ENCODE measurements around the gene PDGFA.
"Not testable (repeated sequence)": the region's sequence is repeated elsewhere in the genome, so short reads cannot be mapped to it uniquely, and the experiment has no call there.

Gene PDGFA

DNA sequence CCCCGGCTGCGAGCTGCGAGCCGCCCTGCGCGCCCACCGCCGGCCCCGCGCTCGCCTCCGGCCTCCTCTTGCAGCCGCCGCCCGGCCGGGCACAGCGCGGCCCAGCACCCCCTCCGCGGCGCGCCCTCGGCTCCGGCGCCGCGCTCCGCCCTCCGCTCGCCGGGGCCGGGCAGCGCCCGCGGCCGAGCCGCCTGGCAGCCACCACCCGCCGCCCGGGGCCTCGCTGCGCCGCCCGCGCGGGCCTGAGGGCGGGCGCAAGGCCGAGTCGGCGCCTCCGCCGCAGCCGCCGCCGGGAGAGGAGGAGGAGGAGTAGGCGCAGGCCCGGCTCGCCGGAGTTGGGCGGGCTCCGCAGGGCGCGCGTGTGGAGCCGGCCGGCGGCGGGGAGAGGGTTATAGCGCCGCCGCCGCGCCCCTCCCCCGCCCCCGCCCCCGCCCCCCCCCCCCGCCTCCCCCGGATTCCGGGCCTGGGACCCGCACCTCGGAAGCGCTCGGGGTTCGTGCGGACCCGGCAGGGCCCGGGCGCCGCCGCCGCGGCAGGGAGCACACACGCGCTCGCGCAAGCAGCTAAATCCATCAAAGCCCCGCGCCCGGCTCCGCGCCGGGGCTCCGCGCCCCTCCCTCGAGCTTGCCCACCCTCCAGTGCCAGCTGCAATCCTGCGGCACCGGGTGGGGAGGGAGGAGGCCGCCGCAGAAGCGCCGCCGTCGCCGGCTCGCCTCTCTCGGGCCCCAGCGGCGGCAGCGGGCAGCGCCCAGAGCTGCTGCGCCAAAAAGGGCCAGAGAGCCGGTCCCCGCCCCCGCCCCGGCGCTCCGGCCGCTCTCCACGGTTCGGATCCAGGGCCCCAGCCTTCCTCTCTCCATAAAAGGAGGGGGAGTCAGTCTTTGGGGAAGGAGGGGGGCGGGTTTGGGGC is at the start of gene PDGFA:
TSS of gene PDGFA (minus strand) at position 363 of the 907 bp plus-strand sequence. CDS start 845 bp downstream, outside the sequence.
- no peak for DNase-seq

DNA sequence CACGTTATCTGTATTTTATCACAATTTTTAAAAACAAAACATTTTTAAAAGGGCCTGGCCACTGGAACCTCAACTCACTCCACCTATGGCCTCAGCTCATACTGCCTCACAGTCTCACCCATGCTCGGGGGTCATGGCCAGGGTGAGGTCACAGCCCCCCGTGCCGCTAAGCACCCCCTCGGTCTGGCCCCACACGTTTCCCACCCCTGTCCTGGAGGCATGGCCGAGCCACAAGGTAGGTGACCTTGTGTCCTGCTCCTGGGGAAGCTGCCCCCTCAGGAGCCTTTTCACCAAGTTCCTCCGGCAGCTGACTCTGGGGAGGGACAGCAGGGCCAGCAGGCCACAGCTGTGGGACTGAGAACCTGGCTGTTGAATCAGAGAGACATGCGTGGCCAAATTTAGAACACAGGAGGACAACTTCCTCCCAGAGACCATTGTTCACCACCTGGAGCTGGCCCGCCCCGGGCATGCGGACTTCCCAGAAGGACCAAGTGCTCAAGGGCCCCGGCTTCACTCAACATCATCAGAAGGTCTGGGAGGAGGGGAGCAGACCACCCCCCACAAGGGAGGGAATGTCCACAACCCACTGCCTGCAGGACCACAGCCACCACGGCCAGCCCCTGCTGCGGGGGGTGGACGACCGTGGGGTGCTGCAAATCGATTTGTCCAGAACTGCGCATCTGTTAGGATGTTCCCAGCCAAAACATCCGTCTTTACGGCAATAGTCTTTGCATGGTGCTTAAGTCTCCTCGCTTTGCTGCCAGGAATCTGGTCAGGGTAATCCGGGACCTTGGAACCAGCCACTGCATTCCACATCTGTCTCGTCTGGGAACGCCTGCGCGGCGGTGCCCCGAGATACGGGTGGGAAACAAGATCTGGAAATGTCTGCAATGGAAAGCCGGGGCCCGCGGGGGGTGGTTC is 48.6 kb upstream of the PDGFA start:
- DNase-seq, result no peak

DNA sequence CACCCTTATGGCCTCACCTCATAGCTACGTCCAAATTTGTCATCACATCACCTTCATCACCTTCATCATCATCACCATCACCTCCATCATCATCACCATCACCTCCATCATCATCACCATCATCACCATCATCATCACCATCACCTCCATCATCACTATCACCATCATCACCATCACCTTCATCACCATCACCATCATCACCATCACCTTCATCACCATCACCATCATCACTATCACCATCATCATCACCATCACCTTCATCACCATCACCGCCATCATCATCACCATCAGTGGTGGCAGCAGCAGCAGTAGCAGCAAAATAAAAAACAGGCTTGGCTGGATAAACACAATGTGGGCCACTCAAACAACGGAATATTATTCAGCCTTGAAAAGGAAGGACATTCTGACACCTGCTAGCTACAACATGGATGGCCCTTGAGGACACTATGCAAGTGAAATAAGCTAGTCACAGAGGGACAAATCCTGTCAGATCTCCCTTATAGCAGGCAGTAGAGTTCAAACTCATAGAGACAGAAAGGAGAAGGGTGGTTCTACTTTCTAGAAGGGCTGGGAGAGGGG is 47.7 kb upstream of the PDGFA start:
- DNase-seq, result no peak

DNA sequence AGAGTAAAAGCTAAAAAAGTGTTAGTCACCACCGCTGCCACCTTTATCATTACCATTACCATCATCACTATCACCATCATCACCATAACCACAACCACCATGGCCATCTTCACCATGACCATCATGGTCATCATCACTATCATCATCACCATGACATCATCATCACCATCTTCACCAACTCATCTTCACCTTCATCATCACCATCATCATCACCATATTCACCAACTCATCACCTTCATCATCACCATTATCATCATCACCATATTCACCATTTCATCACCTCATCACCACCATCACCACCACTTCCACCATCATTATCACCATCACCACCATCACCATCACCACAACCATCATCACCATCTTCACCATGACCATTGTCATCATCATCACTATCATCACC is 46.5 kb upstream of the PDGFA start:
- no peak for DNase-seq

DNA sequence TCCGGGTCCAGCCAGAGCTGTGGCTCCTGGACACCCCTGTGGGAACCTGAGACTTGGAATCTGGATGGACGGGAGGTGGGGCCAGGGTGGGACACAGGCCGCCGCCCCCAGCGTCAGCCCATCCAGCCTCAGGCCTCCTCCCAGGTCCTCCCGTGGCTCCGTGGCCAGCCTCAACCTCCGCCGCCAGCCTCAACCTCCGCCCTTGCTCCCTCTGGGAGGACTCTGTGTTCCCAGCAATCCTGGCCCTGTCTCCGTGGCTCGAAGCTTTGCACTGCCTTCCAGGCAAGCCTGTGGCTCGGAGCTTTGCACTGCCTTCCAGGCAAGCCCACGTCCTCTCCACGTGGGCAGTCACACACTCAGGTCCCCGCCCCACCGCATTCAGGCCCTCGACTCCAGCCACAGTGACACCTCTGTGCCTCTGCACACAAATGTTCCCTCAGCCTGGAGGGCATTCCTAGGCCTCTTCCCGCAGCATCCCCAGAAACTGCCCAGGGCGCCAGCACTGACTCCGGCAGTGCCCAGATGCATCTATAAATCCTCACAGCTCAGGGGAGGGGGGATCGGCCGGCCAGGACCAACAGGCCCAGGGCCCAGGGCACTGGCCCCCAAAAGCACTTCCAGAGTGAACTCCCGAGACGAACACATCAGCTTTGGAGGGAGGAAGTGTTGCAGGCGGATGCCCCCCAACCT is 44.7 kb upstream of the PDGFA start:
- DNase-seq, result no peak

DNA sequence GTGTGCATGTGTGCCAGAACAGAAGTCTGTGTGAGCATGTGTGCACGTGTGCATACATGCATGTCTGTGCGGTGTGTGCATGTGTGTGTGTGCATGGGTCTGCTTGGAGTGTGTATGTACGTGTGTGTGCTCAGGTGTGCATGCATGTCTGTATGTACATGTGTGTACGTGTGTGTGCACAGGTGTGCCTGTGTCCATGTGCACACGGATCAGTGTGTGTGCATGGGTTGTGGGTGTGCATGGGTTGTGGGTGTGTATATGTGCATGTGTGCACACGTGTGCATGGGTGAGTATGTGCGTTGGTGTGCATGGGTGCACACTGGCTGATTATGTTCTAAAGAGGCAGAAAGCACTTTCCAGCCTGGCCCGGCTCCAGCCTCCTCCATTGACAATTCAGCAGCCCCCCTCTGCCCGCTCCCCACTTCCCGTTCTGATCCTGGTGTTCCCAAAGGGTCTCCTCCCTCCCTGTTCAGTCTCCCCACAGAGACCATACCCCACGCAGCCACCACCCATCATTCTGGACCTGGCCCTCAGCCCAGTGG is 44.1 kb upstream of the PDGFA start:
- no peak for DNase-seq

DNA sequence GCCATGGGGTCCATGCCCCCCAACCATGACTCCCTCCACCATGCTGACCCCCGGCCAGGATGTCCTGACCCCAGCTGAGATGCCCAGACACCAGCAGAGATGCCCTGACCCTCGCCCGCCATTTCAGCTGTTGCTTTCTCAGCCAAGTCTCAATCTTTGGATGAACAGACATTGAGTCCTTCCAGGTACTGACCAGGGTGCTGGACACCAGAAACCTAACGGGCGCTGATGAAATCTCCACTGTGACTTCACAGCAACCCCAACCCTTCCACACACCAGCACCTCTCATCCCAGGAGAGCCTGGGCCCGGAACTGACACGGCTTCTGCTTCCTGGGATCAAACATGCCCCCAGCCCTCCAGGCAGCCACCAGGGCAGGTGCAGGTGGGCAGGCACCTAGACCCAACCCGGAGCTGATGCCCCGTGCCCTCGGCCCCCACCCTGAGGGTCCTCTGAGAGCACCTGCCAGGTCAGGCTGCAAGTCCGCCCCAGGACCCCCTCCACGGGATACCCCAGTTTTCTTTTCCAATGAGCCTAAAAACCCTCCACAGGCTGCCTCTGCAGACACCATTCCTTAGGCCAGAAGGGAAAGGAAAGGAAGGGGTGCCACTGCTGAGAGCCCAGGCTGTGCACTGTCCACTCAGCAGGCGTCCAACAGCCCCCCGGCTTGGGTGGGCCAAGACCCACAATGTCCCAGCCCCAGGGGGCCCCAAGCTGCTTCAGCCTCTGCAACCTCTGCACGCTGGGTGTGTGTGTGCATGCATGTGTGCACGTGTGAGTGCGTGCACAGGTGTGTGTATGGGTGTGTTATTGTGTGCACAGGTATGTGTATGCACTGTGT is 43.4 kb upstream of the PDGFA start:
- no peak for DNase-seq

DNA sequence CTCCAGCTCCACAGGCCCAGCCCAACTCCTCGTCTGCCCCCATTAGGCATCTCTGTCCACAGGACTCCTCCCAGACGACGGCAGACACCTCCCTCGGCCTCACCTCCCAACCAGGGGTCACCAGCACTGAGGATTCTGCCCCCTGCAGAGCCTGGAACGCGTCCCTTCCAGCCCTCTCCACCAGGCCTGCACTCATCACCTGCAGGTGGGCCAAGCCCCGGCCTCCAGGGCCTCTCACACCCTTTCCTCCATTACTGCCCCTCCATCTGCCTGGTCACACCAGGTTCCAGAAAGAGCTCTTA is 42.7 kb upstream of the PDGFA start:
- no peak for DNase-seq

DNA sequence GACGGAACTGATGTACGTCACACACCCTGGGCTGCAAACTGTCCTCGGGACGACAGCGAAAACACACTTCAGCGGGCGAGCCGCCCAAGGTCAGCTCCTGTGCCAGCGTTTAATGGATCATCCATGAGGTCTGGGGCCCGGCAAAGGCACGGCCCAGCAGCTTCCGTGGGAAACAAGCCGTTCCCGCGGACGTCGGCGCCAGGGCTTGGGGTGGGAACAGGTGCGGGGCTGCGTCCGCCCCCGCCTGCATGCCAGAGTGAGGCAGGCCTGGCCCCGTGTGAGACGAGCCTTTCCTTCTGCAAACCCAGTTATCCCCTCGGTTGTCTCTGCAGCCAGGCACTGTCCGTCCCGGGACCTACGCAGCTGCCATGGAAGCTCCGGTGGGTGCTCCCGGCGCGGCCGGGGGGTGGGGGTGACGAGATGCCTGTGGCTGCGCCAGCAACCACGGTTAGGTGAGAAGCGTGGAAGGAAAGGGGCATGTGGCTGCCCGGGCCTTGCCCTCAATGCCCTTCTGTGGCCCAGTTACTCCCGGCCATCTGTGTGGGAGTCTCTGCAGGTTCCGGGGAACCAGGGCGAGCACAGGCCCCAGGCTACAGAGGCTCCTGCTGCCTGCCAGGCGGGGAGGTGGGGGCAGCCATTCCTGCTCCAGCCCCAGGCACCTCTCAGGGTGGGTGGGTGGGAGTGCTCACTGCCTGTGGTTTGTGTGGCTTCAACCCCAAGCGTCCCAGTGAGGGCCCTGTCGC is 42.2 kb upstream of the PDGFA start:
- no peak for DNase-seq

DNA sequence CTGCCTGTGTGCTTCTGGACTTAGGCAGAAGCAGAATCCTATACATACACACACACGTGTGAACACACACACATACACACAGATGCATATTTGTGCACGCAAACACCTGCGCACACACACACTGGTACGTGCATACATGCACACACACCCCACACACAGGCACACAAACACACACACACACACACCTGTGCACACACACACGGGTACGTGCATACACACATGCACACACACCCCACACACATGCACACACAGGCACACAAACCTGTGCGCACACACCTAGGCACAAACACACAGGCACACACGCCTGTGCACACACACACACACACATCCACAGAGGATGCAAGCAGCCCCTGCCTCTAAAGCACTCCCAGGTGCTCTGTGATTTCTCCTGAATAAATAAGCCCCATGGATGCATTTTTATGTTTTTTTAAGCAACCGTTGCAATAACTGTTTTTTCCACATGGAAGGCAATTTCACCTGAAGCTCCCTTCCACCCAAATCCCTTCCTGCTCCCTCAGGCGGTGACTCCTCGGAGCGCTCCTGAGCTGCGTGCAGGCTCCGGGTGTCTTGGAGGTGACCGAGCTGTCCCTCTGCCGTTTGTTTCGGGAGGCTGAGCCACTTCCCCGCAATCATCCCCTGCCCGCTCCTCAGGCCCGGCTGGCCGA is 41.5 kb upstream of the PDGFA start:
- no peak for DNase-seq

DNA sequence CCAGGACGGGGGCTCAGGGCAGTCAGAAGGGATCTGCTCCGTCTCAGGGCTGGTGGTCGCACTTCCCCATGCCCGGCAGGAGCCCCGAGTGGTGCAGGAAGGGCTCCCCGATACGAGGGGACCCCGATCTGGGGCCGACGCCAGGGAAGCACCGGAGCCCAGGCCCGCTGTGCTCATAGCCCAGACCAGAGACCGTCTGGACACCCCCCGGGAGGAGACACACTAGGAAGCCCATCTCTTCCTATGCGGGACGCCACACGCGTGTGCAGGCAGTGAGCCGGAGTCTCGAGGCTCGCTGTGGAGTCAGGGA is 39.7 kb upstream of the PDGFA start:
- no peak for DNase-seq

DNA sequence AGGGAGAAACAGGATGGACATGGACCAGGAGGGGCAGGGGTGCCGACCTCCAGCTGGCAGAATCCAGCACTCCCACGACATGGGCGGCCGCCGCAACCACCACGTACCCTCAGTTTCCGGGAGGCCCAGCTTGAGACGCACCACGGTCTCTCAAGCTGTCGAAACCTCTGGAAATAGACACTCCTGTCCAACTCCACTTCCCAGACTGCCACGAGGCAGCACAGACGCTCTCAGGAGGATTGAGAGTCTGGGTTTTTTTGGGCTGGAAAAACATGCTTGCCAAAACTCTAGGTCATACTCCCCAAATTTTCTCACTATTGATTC is 37.9 kb upstream of the PDGFA start:
- no peak for DNase-seq

DNA sequence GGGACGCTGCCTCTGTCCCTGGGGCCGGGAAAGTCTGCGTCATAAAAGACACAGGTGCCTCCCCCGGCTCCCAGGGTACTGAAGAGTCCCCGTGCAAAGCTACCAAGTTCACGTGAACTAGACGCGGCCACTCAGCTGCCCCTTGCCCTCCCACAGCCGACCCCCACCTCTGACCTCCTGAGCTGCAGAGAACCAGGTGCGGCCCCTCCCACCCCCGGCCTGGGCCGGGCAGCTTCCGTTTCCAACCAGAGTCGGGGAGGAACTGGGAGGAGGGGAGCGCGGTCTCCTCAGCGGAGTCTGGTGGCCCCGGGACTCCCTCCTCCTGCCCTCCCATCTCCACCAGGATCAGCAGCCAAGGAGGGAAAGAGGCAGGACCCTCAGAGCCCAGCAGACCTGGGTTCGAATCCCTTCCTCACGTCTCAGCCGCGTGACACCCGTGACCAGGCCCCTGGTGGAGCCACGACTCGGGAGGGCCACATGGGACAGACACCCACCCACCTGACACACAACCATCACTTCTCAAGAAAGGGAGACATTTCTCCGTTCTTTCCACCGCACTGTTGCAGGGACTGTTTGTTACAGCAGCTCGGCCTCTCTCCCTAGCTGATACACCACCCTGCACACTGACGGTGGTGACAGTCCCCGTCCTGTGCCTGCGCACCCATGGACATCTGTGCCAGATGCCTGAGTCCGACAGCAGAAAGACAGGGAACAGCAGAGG is 37.4 kb upstream of the PDGFA start:
- no peak for DNase-seq

DNA sequence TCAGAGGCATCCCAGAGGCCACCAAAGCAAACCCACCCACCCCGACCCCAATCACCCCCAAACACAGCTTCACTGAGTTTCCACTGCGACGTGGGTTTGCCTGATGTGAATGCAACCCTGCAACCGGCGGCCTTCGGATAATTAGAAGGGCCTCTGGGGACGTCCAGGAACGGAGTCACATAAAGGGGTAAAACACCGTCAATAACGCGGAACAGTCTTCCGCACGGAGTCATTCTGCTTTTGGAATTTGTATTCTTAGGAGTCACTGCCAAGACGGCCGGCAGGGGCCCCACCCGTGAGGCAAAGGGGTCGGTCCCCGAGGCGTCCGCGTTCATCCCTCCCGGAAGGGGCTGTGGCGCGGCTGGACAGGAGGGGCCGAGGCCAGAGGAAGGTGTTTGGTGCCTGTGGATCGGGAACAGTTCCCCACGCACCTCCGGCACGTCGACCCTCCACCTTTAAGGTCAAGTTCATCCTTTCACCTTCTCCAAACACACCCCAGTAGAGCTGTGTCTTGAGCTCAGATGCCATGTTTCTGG is 36.7 kb upstream of the PDGFA start:
- DNase-seq, result no peak

DNA sequence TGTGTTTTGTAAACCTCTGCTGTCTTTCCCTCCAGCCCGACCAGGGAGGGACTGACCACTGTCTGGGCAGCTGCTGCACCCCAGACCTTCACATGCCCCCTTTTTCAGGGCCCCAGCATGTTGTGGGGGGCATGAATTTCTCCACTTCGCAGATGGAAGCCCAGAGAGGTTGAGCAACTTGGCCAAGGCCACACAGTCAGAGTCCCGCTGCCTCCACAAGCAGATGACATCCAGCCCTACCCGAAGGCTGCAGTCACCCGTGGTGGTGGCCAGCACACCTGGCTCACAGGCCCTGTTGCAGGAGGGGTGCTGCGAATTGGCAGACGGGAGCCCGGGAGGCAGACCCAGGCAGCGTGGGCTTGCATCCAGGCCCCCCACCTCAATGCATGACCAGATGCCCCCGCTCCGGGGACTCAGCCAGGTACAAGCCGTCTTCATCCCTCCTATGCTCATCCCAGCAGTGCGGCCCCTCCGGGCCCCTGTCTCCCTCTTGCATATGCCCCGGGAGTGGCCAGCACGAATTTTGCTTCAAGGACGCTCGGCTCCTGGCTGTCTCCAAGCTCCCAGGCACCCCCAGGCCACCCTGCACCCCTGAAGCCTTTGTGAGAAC is 36.0 kb upstream of the PDGFA start:
- DNase-seq, result no peak

DNA sequence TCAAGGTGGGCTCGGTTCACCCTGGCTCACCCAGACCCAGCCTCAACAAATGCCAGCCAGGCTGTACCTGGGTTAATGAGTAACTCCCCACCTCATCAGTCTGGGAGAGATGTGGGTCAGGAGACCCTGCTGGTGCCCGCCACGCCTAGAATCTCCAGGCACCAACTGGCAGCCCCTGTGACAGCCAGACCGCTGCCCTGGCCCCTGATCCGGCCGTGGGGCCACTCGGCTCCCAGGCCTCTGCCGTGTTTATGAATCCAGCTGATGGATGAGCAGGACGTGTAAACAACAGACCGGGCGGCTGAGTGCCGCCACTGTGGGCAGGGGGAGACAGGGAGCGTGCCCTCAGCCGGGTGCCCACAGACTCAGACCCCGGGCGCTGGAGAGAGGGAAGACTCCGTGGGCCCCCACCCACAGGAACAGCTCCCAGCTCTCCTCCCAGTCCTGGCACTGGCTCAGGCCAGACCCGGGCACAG is 34.0 kb upstream of the PDGFA start:
- DNase-seq, result no peak

DNA sequence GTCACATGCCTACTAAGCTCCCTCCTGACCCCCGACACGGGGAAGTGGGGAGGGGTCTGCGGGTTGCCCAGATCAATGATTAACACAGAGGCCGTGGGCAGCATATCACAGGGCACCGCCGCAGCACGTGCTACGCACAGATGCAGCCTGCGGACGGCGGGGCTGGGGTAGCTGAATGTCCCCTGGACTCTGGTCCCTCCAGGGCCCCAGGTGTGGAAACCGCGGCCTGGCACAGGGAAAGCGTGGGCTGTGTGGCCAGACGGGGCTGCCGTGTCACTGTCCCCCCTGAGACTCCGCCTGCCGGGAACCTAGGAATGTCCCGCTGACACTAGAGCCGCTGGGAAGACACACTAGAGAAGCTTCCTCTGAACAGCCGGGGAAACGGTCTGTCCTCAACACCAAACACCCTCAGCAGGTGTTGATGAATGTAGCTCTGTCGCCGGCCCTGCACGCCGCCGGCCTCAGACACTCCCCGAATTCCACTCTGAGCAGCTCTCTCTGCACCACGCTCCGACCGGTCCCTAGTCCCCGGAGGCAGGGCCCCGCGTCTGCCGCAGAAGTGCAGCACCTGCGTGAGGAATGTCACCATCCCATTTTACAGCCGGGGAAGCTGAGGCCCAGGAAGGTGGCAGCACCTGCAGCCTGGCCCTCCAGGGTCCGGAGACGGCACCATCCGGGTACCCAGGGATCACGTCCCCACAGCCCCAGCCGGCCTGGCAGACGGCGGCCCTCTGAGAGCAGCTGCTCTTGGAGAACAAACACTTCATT is 33.4 kb upstream of the PDGFA start:
- DNase-seq, result no peak

DNA sequence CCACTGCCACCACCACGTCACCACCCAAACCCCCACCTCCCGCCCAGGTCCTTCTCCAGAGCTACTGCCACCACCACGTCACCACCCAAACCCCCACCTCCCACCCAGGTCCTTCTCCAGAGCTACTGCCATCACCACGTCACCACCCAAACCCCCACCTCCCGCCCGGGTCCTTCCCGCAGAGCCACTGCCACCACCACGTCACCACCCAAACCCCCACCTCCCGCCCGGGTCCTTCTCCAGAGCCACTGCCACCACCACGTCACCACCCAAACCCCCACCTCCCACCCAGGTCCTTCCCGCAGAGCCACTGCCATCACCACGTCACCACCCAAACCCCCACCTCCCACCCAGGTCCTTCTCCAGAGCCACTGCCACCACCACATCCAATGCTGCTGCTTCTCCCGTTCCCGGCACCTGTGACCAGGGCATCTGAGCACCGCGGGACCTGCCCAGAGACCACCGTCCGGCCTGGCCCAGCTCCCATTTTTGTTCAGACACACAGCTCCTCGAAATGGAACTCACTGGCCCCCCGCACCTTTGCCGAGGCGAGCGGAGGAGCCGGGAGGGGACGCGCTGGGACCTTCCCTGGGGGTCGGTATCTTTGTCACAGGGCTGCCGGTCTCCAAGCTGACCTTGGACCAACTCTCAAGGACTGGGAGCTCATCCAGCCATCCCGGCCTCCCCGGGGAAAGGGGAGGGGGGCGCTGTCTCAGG is 32.7 kb upstream of the PDGFA start:
- not testable (repeated sequence) for DNase-seq
